Measurements from ENCODE around the gene MYO10.
"Not testable (repeated sequence)": the region's sequence is repeated elsewhere in the genome, so short reads cannot be mapped to it uniquely, and the experiment has no call there.

Gene MYO10

GRCh38 chr5:16886366-16886736 lies 49.7 kb downstream of the MYO10 start:
- DNase-seq = no peak

DNA sequence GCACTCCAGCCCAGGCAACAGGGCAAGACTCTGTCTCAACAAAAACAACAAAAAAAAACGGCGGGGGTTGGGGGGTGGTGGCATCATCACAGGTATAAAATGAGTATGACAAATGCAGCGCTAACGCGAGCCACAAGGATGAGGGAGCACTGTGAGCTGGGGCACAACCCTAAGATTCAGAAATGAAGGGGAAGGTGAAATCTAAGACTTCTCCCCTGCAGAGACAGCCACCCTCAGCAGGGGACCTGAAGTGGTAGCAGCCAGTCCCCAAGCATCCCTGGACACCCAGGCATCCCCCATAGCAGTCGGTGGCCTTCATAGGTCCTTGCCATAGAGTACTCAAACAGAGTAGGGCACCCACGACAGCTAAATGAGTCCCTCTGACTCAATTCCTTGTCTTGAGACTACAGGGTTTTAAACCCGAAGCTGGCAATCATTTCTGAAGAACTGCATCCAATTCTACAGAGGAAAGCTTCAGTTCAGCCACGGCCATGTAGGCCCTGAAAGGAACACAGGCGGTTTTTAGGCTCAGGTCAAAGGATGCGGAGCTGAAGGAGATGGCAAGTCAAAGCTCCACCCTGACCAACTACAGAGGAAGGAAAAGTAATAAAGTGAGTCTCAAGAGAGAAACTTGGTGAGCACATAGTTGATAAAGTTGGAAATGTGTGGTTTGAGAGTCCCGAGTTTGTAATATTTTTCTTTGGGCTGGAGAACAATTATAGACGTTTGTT lies 50.3 kb downstream of the MYO10 start:
- DNase-seq = no peak

DNA sequence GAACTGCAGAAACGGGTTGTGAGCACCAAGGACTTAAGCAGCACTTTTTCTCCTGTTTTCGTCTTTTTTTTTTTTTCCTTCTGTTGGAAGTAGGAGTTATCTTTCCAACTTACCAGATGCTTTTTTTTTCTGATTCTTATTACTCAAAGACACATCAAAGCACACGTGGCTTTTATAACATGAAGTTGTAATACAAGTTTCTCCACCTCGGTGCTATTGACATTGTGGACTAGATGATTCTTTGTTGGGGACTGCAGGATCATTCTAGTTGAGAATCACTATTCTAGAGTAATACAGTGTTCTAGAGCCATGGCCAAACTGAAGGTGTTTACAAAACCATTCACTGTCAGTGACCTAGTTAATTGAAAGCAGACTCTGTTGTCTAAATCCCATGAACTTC lies 51.5 kb downstream of the MYO10 start:
- DNase-seq = no peak

- DNase-seq = no peak
Observed at GRCh38 chr5:16883806-16884205, 52.3 kb downstream of the MYO10 start.

DNA sequence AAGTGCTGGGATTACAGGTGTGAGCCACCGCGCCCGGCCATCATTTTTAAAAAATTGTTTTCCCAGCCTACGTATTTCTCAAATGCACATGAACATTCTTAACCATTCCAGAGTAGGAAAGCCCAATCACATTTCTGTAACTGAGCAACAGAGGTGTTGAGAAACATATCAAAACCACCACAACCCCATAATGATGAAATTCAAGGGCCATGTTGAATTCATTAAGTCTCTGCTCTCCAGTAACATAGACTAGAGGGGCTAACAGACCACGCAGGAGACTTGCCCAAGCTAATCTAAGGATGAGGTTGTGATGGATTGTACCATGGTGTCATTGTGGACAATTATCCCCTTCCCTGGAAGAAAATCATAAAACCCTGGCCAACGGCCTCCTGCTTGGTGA lies 52.9 kb downstream of the MYO10 start:
- DNase-seq = no peak

GRCh38 chr5:16881251-16881650 lies 54.8 kb downstream of the MYO10 start:
- DNase-seq = no peak

- no peak for DNase-seq
Observed at GRCh38 chr5:16880547-16880946, 55.5 kb downstream of the MYO10 start.

DNA sequence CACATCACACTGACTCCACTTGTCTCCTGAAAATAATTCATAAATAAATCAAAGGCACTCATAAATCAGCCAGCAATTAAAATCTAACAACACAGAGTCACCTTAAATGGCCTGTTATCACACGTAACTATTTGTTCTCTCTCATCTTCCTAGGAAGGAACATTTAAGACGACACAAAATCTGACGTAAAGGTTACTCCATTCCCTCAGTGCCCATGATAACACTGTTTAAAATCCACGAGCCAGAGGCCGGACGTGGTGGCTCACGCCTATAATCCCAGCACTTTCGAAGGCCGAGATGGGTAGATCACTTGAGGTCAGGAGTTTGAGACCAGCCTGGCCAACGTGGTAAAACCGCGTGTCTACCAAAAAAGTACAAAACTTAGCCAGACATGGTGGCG lies 56.4 kb downstream of the MYO10 start:
- DNase-seq = no peak

DNA sequence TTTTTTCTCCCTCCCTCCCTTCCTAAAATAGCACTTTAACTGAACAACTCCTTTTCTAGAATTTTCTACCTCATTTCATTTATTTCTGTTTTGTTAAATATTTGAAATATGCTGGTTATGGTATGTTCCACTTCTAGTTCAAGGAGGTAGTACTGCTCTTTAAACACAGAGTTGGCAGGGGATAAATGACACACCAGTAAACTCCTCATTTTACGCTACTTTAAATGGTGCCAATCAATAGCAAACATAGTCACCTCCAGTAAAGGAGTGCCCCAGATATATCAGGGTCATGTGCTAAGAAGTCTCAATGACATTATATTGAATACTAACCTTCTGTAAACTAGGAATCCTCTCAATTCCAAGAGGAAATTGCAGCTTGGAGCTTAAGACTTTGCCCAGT lies 56.9 kb downstream of the MYO10 start:
- no peak for DNase-seq

DNA sequence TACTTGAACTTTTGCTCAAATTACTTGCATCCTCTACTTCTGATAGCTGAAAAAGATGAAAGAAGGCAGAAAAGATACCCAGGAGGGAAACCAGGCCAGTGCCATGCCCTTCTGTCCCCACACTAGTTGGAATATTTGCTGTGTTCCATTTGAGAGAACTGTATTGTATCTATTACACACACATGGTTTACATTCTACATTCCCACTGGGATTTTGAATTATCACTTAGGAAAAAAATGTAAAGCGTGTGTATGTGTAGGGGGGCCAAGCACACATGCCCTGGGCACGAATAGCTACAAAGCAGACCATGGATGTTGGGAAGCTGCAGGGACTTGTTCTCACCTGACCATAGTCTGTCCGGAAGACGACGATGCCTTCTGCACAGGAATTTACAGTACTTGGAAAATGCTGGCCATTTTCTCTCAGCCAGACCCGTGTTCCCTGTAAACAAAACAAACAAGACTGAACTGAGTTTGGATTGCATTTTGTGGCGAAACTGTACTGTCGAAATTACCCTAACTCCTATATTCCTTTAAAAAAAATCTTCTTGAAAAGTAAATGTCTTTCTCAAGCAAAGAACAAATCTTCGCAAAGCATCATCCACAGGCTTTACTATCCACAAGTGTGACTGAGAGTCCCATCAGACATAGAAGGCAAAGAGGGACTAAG lies 58.7 kb downstream of the MYO10 start:
- DNase-seq = no peak

DNA sequence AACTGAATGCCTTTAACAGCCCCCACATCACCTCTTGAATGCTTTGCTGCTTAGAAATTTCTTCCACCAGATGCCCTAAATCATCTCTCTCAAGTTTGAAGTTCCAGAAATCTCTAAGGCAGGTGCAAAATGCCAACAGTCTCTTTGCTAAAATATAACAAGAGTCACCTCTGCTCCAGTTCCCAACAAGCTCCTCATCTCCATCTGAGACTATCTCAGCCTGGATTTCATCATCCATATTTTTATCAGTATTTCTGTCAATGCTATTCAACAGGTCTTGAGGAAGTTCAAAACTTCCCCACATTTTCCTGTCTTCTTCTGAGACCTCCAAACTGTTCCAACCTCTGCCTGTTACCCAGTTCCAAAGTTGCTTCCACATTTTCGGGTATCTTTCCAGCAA lies 61.7 kb downstream of the MYO10 start:
- not testable (repeated sequence) for DNase-seq

DNA sequence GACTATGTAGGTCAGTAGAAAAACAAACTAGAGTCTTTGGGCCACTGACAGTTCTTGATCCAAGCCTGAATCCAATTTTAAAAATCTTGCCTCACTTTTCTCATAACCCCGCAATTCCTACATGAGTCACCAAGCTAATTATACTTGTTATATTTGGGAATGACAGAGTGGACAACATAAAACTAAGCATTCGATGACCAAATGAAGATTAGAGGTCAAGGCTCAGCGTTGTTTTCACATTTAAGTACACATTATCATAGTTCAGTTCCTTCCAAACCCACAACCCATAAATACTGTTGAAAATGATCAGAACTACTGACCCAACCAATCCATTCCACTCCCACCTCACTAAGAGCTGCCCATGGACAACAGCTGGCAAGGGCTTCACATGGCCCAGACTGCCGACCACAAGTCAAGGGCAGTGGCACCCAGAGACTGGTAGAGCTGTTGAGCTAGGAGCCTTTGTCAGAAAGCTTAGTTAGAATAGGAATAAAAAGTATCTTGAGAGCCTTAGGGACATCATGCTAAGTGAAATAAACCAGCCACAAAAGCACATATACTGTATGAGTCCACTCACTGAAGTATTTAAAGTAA lies 64.2 kb downstream of the MYO10 start:
- DNase-seq = no peak

- DNase-seq = no peak
Observed at GRCh38 chr5:16870878-16871277, 65.2 kb downstream of the MYO10 start.

- no peak for DNase-seq
Observed at GRCh38 chr5:16869821-16870796, 66.0 kb downstream of the MYO10 start.

GRCh38 chr5:16867577-16867953 lies 68.5 kb downstream of the MYO10 start:
- no peak for DNase-seq

- no peak for DNase-seq
Observed at GRCh38 chr5:16866795-16867576, 69.1 kb downstream of the MYO10 start.

GRCh38 chr5:16866273-16866672 lies 69.8 kb downstream of the MYO10 start:
- DNase-seq = no peak

- no peak for DNase-seq
Observed at GRCh38 chr5:16865151-16865550, 70.9 kb downstream of the MYO10 start.

DNA sequence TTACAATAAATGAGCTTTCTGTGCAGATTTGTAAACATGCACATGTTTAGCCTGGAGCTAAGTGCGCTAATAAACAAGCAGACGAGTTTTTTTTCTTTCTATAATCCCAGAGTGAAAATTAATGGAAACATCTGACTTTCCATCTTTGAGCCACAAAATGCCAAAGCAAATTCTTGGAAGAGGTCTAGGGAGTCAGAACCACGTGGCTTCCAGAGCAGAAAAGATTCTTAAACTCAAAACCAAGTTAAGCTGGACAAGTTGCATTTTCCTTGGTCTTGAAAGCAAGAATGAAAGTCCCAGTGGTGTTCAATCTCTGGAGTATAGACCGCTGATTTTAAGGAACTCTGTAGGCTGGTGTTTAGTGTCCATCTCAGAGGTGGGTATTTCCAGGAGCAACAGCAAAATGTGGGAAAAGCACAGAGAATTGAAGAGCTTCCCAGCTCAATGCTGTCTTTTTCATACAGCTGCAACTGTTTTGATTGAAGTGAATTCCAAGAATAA lies 71.4 kb downstream of the MYO10 start:
- DNase-seq = no peak

- no peak for DNase-seq
Observed at GRCh38 chr5:16863469-16863946, 72.6 kb downstream of the MYO10 start.

- no peak for DNase-seq
Observed at GRCh38 chr5:16862777-16863176, 73.3 kb downstream of the MYO10 start.

DNA sequence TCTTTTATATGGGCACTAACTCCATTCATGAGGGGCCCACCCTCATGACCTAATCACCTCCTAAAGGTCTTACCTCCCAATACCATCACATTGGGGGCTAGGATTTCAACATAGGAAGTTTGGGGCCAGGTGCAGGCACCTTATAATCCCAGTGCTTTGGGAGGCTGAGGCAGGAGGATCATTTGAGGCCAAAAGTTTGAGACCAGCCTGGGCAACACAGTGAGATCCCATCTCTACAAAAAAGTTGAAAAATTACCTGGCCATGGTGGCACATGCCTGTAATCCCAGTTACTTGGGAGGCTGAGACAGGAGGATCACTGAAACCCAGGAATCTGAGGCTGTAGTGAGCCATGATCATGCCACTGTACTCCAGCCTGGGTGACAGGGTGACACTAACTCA lies 76.7 kb downstream of the MYO10 start:
- DNase-seq = no peak

Data from effector CD8-positive, alpha-beta T cell (primary cell).